ENCODE measurements around the gene SELPLG.

Gene SELPLG, protein sequence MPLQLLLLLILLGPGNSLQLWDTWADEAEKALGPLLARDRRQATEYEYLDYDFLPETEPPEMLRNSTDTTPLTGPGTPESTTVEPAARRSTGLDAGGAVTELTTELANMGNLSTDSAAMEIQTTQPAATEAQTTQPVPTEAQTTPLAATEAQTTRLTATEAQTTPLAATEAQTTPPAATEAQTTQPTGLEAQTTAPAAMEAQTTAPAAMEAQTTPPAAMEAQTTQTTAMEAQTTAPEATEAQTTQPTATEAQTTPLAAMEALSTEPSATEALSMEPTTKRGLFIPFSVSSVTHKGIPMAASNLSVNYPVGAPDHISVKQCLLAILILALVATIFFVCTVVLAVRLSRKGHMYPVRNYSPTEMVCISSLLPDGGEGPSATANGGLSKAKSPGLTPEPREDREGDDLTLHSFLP

DNA sequence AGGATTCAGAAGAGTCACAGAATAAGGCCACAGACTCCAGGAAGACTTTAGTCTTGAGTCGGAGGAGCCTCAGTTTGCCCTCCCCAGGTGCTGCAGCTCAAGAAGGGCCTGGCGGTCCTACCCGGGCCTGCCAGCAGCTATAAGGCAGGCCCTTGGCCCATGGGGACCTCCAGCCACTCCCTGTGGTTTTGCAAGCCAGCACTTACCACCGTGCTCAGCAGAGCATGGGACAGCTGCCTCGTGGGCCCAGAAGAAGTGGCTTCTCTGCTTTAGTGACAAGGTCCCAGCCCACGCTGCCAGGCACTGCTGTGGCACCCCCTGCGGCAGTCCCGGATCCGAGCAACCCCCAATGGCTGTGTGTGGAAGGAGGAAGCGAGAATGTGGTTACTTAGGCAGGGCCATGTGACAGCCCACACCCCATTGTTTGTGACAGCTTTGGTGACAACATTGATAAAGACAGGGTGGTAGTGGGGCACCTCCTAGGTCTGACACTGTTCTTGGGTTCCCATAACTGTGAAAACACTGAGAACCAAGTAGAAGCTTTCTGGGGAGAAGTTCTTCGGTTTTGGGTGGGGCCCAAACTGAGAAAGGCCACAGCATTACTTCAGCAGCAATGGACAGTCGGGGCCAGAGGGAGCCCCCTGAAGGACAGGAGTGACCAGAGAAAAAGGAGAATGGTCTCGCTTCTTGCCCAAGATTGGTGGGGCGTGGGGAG lies at the start of gene SELPLG:
Gene SELPLG (minus strand): TSS at position 361 of the 715 bp plus-strand sequence. CDS start 9,587 bp downstream, outside the sequence.
- Histone ChIP-seq H3K4me3 (ENCODE audit: low read depth, low read length) (no peak within 1 kb of the TSS), H3K36me3 (ENCODE audit: control insufficient read depth, insufficient read depth, low read length) (no peaks in the 10 kb centered on the region), H3K9ac (ENCODE audit: low read depth, low read length) (peak within 1 kb of the TSS; percentile 16), H3K9me3 (ENCODE audit: control insufficient read depth, insufficient read depth, low read length) (no peaks in the 10 kb centered on the region), H3K4me1 (ENCODE audit: control insufficient read depth, insufficient read depth, low read length) (peaks cover 29% of the 10 kb centered on the region), H3K27me3 (ENCODE audit: control insufficient read depth, insufficient read depth, low read length) (no peaks in the 10 kb centered on the region)

GRCh38 chr12:108681317-108681716 lies 47.6 kb upstream of the SELPLG start:
- Histone ChIP-seq H3K4me1 (ENCODE audit: control insufficient read depth, insufficient read depth, low read length) (peaks cover 6% of the 10 kb centered on the region), H3K9ac (ENCODE audit: low read depth, low read length) (no peak overlapping the region), H3K9me3 (ENCODE audit: control insufficient read depth, insufficient read depth, low read length) (no peaks in the 10 kb centered on the region), H3K36me3 (ENCODE audit: control insufficient read depth, insufficient read depth, low read length) (no peaks in the 10 kb centered on the region), H3K27me3 (ENCODE audit: control insufficient read depth, insufficient read depth, low read length) (no peaks in the 10 kb centered on the region), H3K4me3 (ENCODE audit: low read depth, low read length) (no peak overlapping the region)

- no peaks in the 10 kb centered on the region for H3K36me3 ChIP-seq (ENCODE audit: control insufficient read depth, insufficient read depth, low read length)
- no peaks in the 10 kb centered on the region for H3K9me3 ChIP-seq (ENCODE audit: control insufficient read depth, insufficient read depth, low read length)
- H3K4me3 ChIP-seq (ENCODE audit: low read depth, low read length), result no peak overlapping the region
- peaks cover 6% of the 10 kb centered on the region for H3K4me1 ChIP-seq (ENCODE audit: control insufficient read depth, insufficient read depth, low read length)
- no peaks in the 10 kb centered on the region for H3K27me3 ChIP-seq (ENCODE audit: control insufficient read depth, insufficient read depth, low read length)
- no peak overlapping the region for H3K9ac ChIP-seq (ENCODE audit: low read depth, low read length)
Observed at GRCh38 chr12:108679106-108679681, 45.5 kb upstream of the SELPLG start.

- Histone ChIP-seq H3K9ac (ENCODE audit: low read depth, low read length) (no peak overlapping the region), H3K27me3 (ENCODE audit: control insufficient read depth, insufficient read depth, low read length) (no peaks in the 10 kb centered on the region), H3K9me3 (ENCODE audit: control insufficient read depth, insufficient read depth, low read length) (no peaks in the 10 kb centered on the region), H3K4me3 (ENCODE audit: low read depth, low read length) (no peak overlapping the region), H3K4me1 (ENCODE audit: control insufficient read depth, insufficient read depth, low read length) (no peaks in the 10 kb centered on the region), H3K36me3 (ENCODE audit: control insufficient read depth, insufficient read depth, low read length) (no peaks in the 10 kb centered on the region)
Observed at GRCh38 chr12:108678104-108678730, 44.5 kb upstream of the SELPLG start.

DNA sequence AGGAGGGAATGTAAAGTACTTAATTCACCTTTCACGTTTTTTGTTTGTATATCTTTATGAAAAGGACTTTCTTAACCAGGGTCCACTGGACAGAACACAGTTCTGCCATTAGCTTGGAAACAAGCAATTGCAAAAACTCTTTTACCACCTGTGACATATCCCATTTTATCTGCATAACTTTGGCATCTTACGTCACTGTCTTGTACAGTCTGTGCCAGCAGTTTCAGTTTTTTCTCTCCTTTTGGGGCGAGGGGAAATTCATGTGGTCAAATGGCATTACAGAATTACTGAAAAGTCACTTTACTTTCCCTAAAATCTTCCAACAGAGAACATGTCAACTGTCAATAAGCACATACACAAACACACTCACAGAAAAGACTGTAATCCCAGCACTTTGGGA lies 43.7 kb upstream of the SELPLG start:
- Histone ChIP-seq H3K4me1 (ENCODE audit: control insufficient read depth, insufficient read depth, low read length) (no peaks in the 10 kb centered on the region), H3K4me3 (ENCODE audit: low read depth, low read length) (no peak overlapping the region), H3K36me3 (ENCODE audit: control insufficient read depth, insufficient read depth, low read length) (no peaks in the 10 kb centered on the region), H3K9me3 (ENCODE audit: control insufficient read depth, insufficient read depth, low read length) (no peaks in the 10 kb centered on the region), H3K9ac (ENCODE audit: low read depth, low read length) (no peak overlapping the region), H3K27me3 (ENCODE audit: control insufficient read depth, insufficient read depth, low read length) (no peaks in the 10 kb centered on the region)

- Histone ChIP-seq H3K9ac (ENCODE audit: low read depth, low read length) (no peak overlapping the region), H3K27me3 (ENCODE audit: control insufficient read depth, insufficient read depth, low read length) (no peaks in the 10 kb centered on the region), H3K9me3 (ENCODE audit: control insufficient read depth, insufficient read depth, low read length) (no peaks in the 10 kb centered on the region), H3K4me3 (ENCODE audit: low read depth, low read length) (no peak overlapping the region), H3K36me3 (ENCODE audit: control insufficient read depth, insufficient read depth, low read length) (no peaks in the 10 kb centered on the region), H3K4me1 (ENCODE audit: control insufficient read depth, insufficient read depth, low read length) (no peaks in the 10 kb centered on the region)
Observed at GRCh38 chr12:108676707-108677106, 43.0 kb upstream of the SELPLG start.

GRCh38 chr12:108675792-108676191 lies 42.1 kb upstream of the SELPLG start:
- Histone ChIP-seq H3K9ac (ENCODE audit: low read depth, low read length) (no peak overlapping the region), H3K4me3 (ENCODE audit: low read depth, low read length) (no peak overlapping the region), H3K9me3 (ENCODE audit: control insufficient read depth, insufficient read depth, low read length) (no peaks in the 10 kb centered on the region), H3K36me3 (ENCODE audit: control insufficient read depth, insufficient read depth, low read length) (no peaks in the 10 kb centered on the region), H3K4me1 (ENCODE audit: control insufficient read depth, insufficient read depth, low read length) (no peaks in the 10 kb centered on the region), H3K27me3 (ENCODE audit: control insufficient read depth, insufficient read depth, low read length) (no peaks in the 10 kb centered on the region)

GRCh38 chr12:108672054-108672453 lies 38.4 kb upstream of the SELPLG start:
- Histone ChIP-seq H3K9ac (ENCODE audit: low read depth, low read length) (no peak overlapping the region), H3K36me3 (ENCODE audit: control insufficient read depth, insufficient read depth, low read length) (no peaks in the 10 kb centered on the region), H3K9me3 (ENCODE audit: control insufficient read depth, insufficient read depth, low read length) (no peaks in the 10 kb centered on the region), H3K4me3 (ENCODE audit: low read depth, low read length) (no peak overlapping the region), H3K4me1 (ENCODE audit: control insufficient read depth, insufficient read depth, low read length) (no peaks in the 10 kb centered on the region), H3K27me3 (ENCODE audit: control insufficient read depth, insufficient read depth, low read length) (no peaks in the 10 kb centered on the region)

- no peak overlapping the region for H3K9ac ChIP-seq (ENCODE audit: low read depth, low read length)
- no peaks in the 10 kb centered on the region for H3K9me3 ChIP-seq (ENCODE audit: control insufficient read depth, insufficient read depth, low read length)
- no peaks in the 10 kb centered on the region for H3K36me3 ChIP-seq (ENCODE audit: control insufficient read depth, insufficient read depth, low read length)
- no peaks in the 10 kb centered on the region for H3K27me3 ChIP-seq (ENCODE audit: control insufficient read depth, insufficient read depth, low read length)
- H3K4me3 ChIP-seq (ENCODE audit: low read depth, low read length), result no peak overlapping the region
- no peaks in the 10 kb centered on the region for H3K4me1 ChIP-seq (ENCODE audit: control insufficient read depth, insufficient read depth, low read length)
Observed at GRCh38 chr12:108671110-108671509, 37.4 kb upstream of the SELPLG start.

DNA sequence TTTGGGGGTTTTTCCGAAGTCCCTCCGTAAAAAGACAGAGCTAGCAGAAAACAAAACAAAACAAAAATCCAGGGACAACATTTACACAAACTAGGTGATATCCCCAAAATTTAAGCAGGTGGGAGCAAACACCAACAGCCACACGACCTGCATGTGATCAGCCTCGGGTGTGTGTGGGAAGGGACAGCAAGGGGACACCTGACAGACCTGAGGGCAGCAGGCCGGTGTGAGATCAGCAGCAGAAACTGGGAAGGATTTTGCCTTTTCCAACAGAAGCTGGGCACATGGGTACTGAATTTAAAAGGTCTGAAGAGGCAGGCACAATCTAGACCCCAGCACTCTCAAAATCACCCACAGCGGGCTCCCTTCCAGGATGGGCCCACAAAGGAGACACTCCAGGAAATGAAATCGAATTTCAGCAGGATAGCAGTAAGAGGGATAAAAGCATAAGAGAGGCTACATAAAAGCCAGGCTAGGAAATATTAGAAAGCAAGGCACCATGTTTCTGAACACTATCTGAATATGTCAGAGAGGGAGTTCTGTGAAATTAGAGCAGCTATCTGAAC lies 36.5 kb upstream of the SELPLG start:
- Histone ChIP-seq H3K27me3 (ENCODE audit: control insufficient read depth, insufficient read depth, low read length) (no peaks in the 10 kb centered on the region), H3K36me3 (ENCODE audit: control insufficient read depth, insufficient read depth, low read length) (no peaks in the 10 kb centered on the region), H3K4me1 (ENCODE audit: control insufficient read depth, insufficient read depth, low read length) (no peaks in the 10 kb centered on the region), H3K9ac (ENCODE audit: low read depth, low read length) (no peak overlapping the region), H3K9me3 (ENCODE audit: control insufficient read depth, insufficient read depth, low read length) (no peaks in the 10 kb centered on the region), H3K4me3 (ENCODE audit: low read depth, low read length) (no peak overlapping the region)

- Histone ChIP-seq H3K27me3 (ENCODE audit: control insufficient read depth, insufficient read depth, low read length) (no peaks in the 10 kb centered on the region), H3K36me3 (ENCODE audit: control insufficient read depth, insufficient read depth, low read length) (no peaks in the 10 kb centered on the region), H3K9ac (ENCODE audit: low read depth, low read length) (no peak overlapping the region), H3K9me3 (ENCODE audit: control insufficient read depth, insufficient read depth, low read length) (no peaks in the 10 kb centered on the region), H3K4me3 (ENCODE audit: low read depth, low read length) (no peak overlapping the region), H3K4me1 (ENCODE audit: control insufficient read depth, insufficient read depth, low read length) (peaks cover 7% of the 10 kb centered on the region)
Observed at GRCh38 chr12:108668542-108668941, 34.8 kb upstream of the SELPLG start.

Data from iPS-15b (cell line).